Neural progenitor cell (in vitro differentiated cells): ENCODE results near the gene CEACAM18. TPM values are rescaled to one million over a fixed set of nuclear protein-coding genes. Genes with fewer than 3 reads are reported as not detected.
A peak's percentile ranks its signal among the peaks of the same experiment; 100 is the strongest.

Source experiments
- DNase-seq: peaks from one replicate; pipeline ENCODE4 v3.0.0-alpha.2; 2016; ENCODE audit warnings: low spot score
- H2AFZ ChIP-seq: fragments of 200-600 bp; sonication (generic); replicated peaks from 2 replicates; pipeline ENCODE4 v1.6.1; 2016; ENCODE audit warnings: antibody characterized with exemption
- H3F3A ChIP-seq: fragments of 200-600 bp; sonication (generic); 2 replicates; pipeline ENCODE4 v1.6.1; 2016; ENCODE audit warnings: antibody characterized with exemption, low read depth
- H3K27ac ChIP-seq: fragments of 200-600 bp; sonication (generic); 2 replicates; pipeline ENCODE4 v1.5.1; 2016; ENCODE audit warnings: mild to moderate bottlenecking
- H3K27me3 ChIP-seq: fragments of 200-600 bp; sonication (generic); 2 replicates; pipeline ENCODE4 v1.6.1; 2016; ENCODE audit warnings: mild to moderate bottlenecking, moderate library complexity
- H3K36me3 ChIP-seq: fragments of 200-600 bp; sonication (generic); 2 replicates; pipeline ENCODE4 v1.5.1; 2016
- H3K4me1 ChIP-seq: fragments of 200-600 bp; sonication (generic); 2 replicates; pipeline ENCODE4 v1.6.1; 2016; ENCODE audit warnings: mixed run types
- H3K4me2 ChIP-seq: fragments of 200-600 bp; sonication (generic); 2 replicates; pipeline ENCODE4 v1.6.1; 2016
- H3K4me3 ChIP-seq: fragments of 200-600 bp; sonication (generic); 2 replicates; pipeline ENCODE4 v1.5.1; 2016
- H3K79me2 ChIP-seq: fragments of 200-600 bp; sonication (generic); 2 replicates; pipeline ENCODE4 v1.6.1; 2016; ENCODE audit warnings: low read depth
- H3K9ac ChIP-seq: fragments of 200-600 bp; sonication (generic); 2 replicates; pipeline ENCODE4 v1.6.1; 2016
- H3K9me3 ChIP-seq: fragments of 200-600 bp; sonication (generic); 2 replicates; pipeline ENCODE4 v1.5.1; 2016; ENCODE audit warnings: low read depth
- H4K20me1 ChIP-seq: fragments of 200-600 bp; sonication (generic); 2 replicates; pipeline ENCODE4 v1.6.1; 2016; ENCODE audit warnings: low read depth
- H3K27ac Mint-ChIP-seq: 3 replicates; pipeline ENCODE4 v1.8.0; 2021; ENCODE audit warnings: mixed read lengths
- H3K27me3 Mint-ChIP-seq: 2 replicates; pipeline ENCODE4 v1.8.0; 2022; ENCODE audit warnings: low read depth, mild to moderate bottlenecking, inconsistent platforms, moderate library complexity, mixed read lengths; ENCODE audit not compliant: insufficient read depth
- H3K36me3 Mint-ChIP-seq: 3 replicates; pipeline ENCODE4 v1.8.0; 2021; ENCODE audit warnings: mixed read lengths
- H3K4me1 Mint-ChIP-seq: 3 replicates; pipeline ENCODE4 v1.8.0; 2021; ENCODE audit warnings: mixed read lengths
- H3K4me3 Mint-ChIP-seq: 3 replicates; pipeline ENCODE4 v1.8.0; 2021; ENCODE audit warnings: mild to moderate bottlenecking, moderate library complexity, mixed read lengths
- H3K9me3 Mint-ChIP-seq: 3 replicates; pipeline ENCODE4 v1.8.0; 2020; ENCODE audit warnings: mixed read lengths
- CTCF ChIP-seq: fragments of 200-600 bp; sonication (generic); IDR thresholded peaks from 2 replicates; pipeline ENCODE4 v1.5.1; 2017; ENCODE audit warnings: antibody characterized with exemption, mild to moderate bottlenecking
- EZH2 ChIP-seq: fragments of 200-600 bp; sonication (generic); IDR thresholded peaks from 2 replicates; pipeline ENCODE4 v1.6.1; 2017; ENCODE audit warnings: antibody characterized with exemption, mild to moderate bottlenecking, moderate library complexity
- EZH2phosphoT487 ChIP-seq: fragments of 200-600 bp; sonication (generic); IDR thresholded peaks from 2 replicates; pipeline ENCODE4 v1.6.1; 2017; ENCODE audit warnings: antibody characterized with exemption
- total RNA-seq: library from RNA; depleted of rRNA; stranded (reverse); fragments of >200 nt; gene quantifications from 2 replicates; pipeline ENCODE4 v1.2.3, GENCODE V29; 2015; ENCODE audit warnings: low replicate concordance

CEACAM18 gene
- total RNA-seq, 1 donor from 2014 or later: not detected

- Mint-ChIP-seq H3K9me3 (no peaks in the 10 kb centered on the region), H3K27me3 (peaks cover 8% of the 10 kb centered on the region), H3K36me3 (no peaks in the 10 kb centered on the region), H3K27ac (no peak overlapping the region), H3K4me3 (no peak overlapping the region), H3K4me1 (no peaks in the 10 kb centered on the region)
- no peak for DNase-seq
- H2AFZ ChIP-seq: no peak overlapping the region
- H3K27me3 ChIP-seq: no peaks in the 10 kb centered on the region
- H3K4me1 ChIP-seq: no peaks in the 10 kb centered on the region
- peaks cover 2% of the 10 kb centered on the region for H3K9me3 ChIP-seq
- no peak overlapping the region for H3K4me3 ChIP-seq
- no peaks in the 10 kb centered on the region for H3F3A ChIP-seq
- no peaks in the 10 kb centered on the region for H3K36me3 ChIP-seq
- H3K9ac ChIP-seq: no peak overlapping the region
- no peaks in the 10 kb centered on the region for H4K20me1 ChIP-seq
- no peaks in the 10 kb centered on the region for H3K79me2 ChIP-seq
- no peak overlapping the region for H3K4me2 ChIP-seq
- no peak for TF ChIP-seq CTCF
- TF ChIP-seq EZH2phosphoT487: no peak
- TF ChIP-seq EZH2: no peak
- H3K27ac ChIP-seq: no peak overlapping the region
Measured at GRCh38 chr19:51508059-51508733, 29.9 kb downstream of the CEACAM18 start.

- TF ChIP-seq CTCF: no peak
- TF ChIP-seq EZH2phosphoT487: no peak
- TF ChIP-seq EZH2: no peak
- peaks cover 8% of the 10 kb centered on the region for H3K27me3 Mint-ChIP-seq
- Histone ChIP-seq H3K4me3 (no peak overlapping the region), H4K20me1 (no peaks in the 10 kb centered on the region), H3K27ac (no peak overlapping the region), H3K27me3 (no peaks in the 10 kb centered on the region), H3K36me3 (no peaks in the 10 kb centered on the region), H3K4me1 (no peaks in the 10 kb centered on the region), H3K4me2 (no peak overlapping the region), H3F3A (no peaks in the 10 kb centered on the region), H2AFZ (no peak overlapping the region), H3K9ac (no peak overlapping the region), H3K79me2 (no peaks in the 10 kb centered on the region), H3K9me3 (peaks cover 7% of the 10 kb centered on the region)
- H3K4me3 Mint-ChIP-seq: no peak overlapping the region
- DNase-seq: no peak
- no peak overlapping the region for H3K27ac Mint-ChIP-seq
- H3K9me3 Mint-ChIP-seq: no peaks in the 10 kb centered on the region
- no peaks in the 10 kb centered on the region for H3K4me1 Mint-ChIP-seq
- no peaks in the 10 kb centered on the region for H3K36me3 Mint-ChIP-seq
Measured at GRCh38 chr19:51509823-51510660, 31.7 kb downstream of the CEACAM18 start.

GRCh38 chr19:51511353-51511752, 33.0 kb downstream of the CEACAM18 start:
- Histone ChIP-seq H3K79me2 (no peaks in the 10 kb centered on the region), H3K9me3 (peaks cover 7% of the 10 kb centered on the region), H3K4me3 (no peak overlapping the region), H3F3A (no peaks in the 10 kb centered on the region), H3K9ac (no peak overlapping the region), H3K4me1 (no peaks in the 10 kb centered on the region), H3K36me3 (no peaks in the 10 kb centered on the region), H4K20me1 (no peaks in the 10 kb centered on the region), H2AFZ (no peak overlapping the region), H3K27ac (no peak overlapping the region), H3K4me2 (no peak overlapping the region), H3K27me3 (no peaks in the 10 kb centered on the region)
- H3K4me1 Mint-ChIP-seq: no peaks in the 10 kb centered on the region
- peaks cover 8% of the 10 kb centered on the region for H3K27me3 Mint-ChIP-seq
- TF ChIP-seq CTCF: peak; percentile 33
- no peak for TF ChIP-seq EZH2
- peak; percentile 10 for DNase-seq
- H3K36me3 Mint-ChIP-seq: no peaks in the 10 kb centered on the region
- no peaks in the 10 kb centered on the region for H3K9me3 Mint-ChIP-seq
- no peak overlapping the region for H3K4me3 Mint-ChIP-seq
- H3K27ac Mint-ChIP-seq: no peak overlapping the region
